Superior temporal gyrus (tissue), 1 donor: ENCODE results near the gene TNFRSF13B.
"Not testable (repeated sequence)": the region's sequence is repeated elsewhere in the genome, so short reads cannot be mapped to it uniquely, and the experiment has no call there.

Experiments
- DNase-seq: peaks from one replicate; pipeline ENCODE4 v3.0.0-alpha.2; 2016; ENCODE audit errors: extremely low spot score

TNFRSF13B gene

DNA sequence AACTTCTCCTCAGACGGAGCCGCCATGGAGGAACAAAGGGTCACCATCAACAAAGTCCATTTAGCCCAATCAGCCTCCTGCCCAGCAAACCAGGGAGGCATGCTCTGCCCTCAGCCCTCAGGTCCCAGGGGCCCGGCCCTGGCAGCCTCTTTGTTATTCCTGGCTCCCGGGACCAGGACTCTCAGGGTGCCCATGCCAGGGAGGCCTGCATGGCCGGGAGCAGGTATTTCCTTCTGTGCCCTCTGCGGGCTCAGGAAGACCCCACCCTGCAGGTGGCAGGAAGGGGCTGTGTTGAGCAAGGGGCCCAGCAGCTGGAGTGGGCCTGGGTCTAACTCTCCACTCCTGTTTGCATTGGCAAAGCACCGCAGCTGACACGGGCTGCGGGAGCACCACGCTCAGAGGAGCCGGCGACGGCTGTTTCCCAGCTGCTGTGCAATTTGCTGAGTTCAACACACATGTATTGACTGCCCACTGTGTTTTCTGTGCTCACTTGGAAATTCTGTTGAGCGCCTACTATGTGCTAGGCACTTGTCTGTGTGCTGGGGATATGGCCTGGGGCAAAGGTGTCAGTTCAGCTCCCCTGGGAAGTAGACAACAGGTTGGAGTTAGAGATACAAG, 33.2 kb upstream of the TNFRSF13B start:
- not testable (repeated sequence) for DNase-seq

DNA sequence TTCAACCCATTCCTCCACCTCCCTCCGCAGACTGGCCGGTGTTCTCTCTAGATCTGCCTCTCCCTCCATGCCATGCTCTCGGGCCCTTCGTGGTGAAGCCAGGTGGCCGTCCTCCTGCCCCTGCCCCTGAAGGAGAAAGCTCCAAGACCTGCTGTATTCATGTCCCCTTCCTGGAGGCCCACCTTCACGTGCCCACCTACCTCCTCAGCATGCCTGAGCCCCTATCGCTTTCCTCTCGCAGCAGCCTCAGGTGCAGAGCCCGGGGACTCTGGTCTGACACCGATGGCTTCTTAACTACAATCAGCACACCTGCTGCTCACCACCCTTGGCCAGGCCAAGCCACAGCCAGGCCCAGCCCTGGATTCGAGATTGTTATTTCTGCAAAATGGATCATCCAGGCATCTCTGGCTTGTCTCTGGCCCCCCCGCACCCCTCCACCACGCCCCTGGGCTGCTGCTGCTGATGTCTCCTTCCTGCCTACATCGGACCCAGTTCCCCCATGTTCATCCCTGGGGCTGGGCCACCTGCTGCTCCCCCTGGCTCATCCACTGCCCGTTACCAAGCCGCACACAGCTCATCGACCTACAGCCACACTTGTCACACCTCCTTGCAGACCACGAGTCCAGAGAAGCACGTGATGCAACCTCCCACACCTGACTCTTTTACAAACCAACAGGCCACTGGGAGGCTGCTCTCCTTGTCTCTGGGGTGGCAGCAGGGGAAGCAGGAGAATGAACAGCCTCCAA, 32.5 kb upstream of the TNFRSF13B start:
- DNase-seq = no peak

- DNase-seq = not testable (repeated sequence)
Measured at GRCh38 chr17:17002731-17003715, 31.1 kb upstream of the TNFRSF13B start.

- DNase-seq = peak; percentile 81
Measured at GRCh38 chr17:17001874-17002520, 30.1 kb upstream of the TNFRSF13B start.

GRCh38 chr17:17001076-17001777, 29.3 kb upstream of the TNFRSF13B start:
- DNase-seq = no peak

GRCh38 chr17:16999931-17000625, 28.2 kb upstream of the TNFRSF13B start:
- no peak for DNase-seq

DNA sequence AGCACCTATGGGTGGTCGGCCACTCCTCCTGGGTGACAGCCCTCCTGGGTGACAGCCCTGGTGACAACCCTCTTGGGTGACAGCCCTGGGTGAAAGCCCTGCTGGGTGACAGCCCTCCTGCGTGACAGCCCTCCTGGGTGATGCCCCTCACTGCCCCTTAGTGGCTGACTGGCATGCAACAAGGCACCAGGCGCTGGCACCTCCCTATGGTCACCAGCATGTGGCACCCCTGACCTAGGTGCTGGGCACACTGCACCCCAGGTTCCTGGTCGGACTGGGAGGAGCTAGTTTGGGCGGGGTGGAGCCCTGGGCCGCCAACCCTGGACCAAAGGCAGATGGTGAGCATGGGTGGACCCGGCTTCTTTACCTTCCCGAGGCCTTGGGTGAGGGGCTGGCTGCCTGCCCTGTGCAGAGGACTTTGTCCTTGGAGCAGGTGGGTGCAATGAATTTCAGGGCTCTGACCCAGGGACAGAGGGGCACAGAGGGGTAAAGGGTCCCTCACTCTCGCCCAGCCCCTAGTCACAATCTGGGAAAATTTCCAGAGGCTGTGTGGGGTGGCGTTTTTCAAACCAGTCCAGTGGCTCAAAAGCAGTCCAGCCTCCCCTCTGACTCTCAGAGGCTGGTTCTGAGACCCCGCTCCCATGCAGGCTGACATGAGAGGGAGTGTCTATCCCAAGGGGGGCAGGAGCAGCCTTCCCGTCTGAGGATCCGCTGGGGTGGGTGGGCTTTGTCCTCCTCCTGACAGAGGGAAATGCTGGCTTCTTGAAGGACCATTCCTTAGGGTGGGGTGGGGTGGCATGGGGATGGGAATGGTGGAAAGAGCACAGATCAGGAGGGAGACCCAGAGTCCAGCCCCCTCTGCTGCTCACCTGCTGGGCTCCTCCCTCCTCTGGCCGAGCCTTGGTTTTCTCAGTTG, 25.9 kb upstream of the TNFRSF13B start:
- no peak for DNase-seq

GRCh38 chr17:16996726-16997125, 24.8 kb upstream of the TNFRSF13B start:
- not testable (repeated sequence) for DNase-seq

- no peak for DNase-seq
Measured at GRCh38 chr17:16995930-16996329, 24.0 kb upstream of the TNFRSF13B start.

DNA sequence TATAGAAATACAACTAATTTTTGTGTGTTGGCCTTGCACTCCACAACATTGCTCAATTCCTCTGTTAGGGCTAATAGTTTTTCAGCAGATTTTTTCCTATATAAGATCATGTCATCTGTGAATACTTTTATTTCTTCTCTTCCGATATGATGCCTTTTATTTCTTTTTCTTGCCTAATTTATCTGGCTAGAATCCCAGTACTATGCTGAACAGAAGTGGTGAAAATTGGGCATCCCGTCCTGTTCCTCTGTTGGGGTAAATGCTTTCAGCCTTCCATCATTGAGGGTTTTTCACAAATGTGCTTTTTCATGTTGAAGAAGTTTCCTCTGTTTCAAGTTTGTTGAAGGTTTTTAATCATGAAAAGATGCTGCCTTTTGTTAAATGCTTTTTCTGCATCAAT, 22.7 kb upstream of the TNFRSF13B start:
- no peak for DNase-seq

- DNase-seq = peak; percentile 87
Measured at GRCh38 chr17:16991349-16992009, 19.6 kb upstream of the TNFRSF13B start.

- no peak for DNase-seq
Measured at GRCh38 chr17:16989953-16990860, 18.3 kb upstream of the TNFRSF13B start.

DNA sequence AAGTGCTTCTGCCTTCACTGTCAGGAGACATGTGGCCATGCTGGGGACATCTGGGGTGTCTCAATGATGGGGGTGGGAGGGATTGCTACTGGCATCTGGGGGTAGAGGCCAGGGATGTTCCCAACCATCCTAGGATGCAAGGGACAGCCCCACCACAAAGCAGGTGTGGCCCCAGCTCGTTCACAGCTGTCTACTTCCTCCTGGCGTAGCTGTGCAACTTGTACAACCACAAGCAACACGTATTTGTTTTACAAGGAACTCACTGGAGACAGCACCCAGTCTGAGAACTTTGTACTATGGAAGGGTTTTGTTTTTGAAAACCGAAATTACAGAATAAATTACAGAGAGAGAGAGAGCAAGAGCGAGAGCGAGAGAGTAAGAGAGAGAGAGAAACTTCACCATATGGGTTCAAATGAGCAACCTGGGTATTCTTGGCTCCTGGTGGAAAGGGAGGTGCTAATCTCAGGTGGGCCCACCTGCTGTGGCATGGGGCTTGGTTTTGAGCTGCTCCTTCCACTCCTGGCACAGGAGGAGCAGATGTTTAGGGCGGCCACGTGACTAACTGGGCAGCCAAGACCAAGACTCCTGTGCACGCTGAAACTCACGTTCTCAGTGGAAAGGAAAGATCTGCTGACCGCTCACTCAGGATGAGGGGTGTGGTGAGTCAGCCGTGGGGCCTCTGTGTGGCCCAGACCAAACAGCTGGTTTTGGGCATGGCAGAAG, 17.5 kb upstream of the TNFRSF13B start:
- DNase-seq = no peak

- no peak for DNase-seq
Measured at GRCh38 chr17:16988749-16989229, 16.9 kb upstream of the TNFRSF13B start.

DNA sequence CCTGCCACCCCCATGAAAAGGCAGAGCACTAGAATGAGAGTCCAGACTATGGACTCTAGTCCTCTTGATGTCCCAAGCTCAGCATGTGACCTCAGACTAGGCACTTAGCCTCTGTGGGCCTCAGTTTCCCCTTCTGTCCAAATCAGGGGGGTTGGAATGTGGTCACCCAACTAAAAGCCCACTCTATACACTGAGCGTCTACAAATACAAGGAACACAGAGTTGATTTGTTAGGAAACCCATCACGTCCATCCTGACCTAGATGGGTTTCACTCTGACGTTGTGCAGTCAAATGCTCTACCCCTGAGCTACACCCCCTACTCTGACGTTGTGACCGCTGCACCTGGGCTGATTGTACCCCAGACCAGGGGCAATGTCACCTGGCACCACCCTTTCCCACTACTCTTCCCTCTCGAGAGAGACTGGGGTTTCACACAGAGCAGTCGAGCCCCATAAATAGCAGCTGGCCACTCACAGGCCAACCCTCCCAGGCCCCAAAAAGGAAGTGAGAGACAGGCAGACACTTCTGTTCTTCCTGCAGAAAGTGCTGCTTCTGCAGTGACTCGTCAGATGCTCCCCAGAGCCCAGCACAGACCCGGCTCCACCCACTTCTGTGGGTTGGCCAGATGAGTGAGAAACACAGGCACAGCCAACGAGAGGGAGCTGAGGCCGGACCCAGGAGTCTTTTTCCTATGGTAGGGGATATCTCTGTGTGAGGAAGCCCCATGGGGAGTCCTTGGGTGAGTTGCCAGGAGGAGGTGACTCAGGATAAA, 16.1 kb upstream of the TNFRSF13B start:
- peak; percentile 71 for DNase-seq
